HEK293 (cell line): Measurements from ENCODE around the gene NPFF.

Experiments used
- CTCF ChIA-PET: fragments of 350-600 bp; formaldehyde crosslinking; extraction: SDS; loops from one replicate; lab custom pipeline; 2021; ENCODE audit warnings: antibody characterized with exemption; lab: Yijun Ruan, JAX
- POLR2A ChIA-PET: fragments of 300-600 bp; formaldehyde crosslinking; extraction: SDS; loops from one replicate; lab custom pipeline; 2020; ENCODE audit warnings: antibody characterized with exemption, inconsistent platforms; lab: Yijun Ruan, JAX
- H3K27ac ChIP-seq: fragments of 200-500 bp; sonication (Bioruptor generic); 2 replicates; pipeline ENCODE4 v1.5.1; 2014; ENCODE audit warnings: low read depth, low read length, control low read depth, inconsistent platforms; ENCODE audit errors: extremely low read depth
- H3K36me3 ChIP-seq, 2 experiments: fragments of 200-500 bp in 1 of 2; sonication (Bioruptor generic) in 1 of 2; 1 replicate in 1 of 2; 2 replicates in 1 of 2; pipeline ENCODE4 v1.5.1; 2014 to 2017; ENCODE audit warnings: inconsistent platforms in 2 of 2, low read length in 2 of 2; ENCODE audit not compliant: control insufficient read depth in 2 of 2, insufficient read depth in 1 of 2
- H3K4me1 ChIP-seq: fragments of 200-500 bp; sonication (Bioruptor generic); 2 replicates; pipeline ENCODE4 v1.5.1; 2014; ENCODE audit warnings: mild to moderate bottlenecking, low read length, inconsistent platforms; ENCODE audit not compliant: control insufficient read depth, insufficient read depth
- H3K4me3 ChIP-seq: 2 replicates; pipeline ENCODE4 v1.5.1; 2011; ENCODE audit warnings: low read depth, mild to moderate bottlenecking, control low read depth, low read length, moderate library complexity
- H3K9me3 ChIP-seq: fragments of 200-500 bp; sonication (Bioruptor generic); 2 replicates; pipeline ENCODE4 v1.5.1; 2014; ENCODE audit warnings: low read depth, low read length, inconsistent platforms; ENCODE audit not compliant: control insufficient read depth, insufficient read depth
- EGR2 ChIP-seq: fragments of 450-650 bp; formaldehyde crosslinking; IDR thresholded peaks from 2 replicates; pipeline ENCODE4 v1.5.1; 2016; ENCODE audit warnings: low read depth, missing biosample characterization, missing genetic modification characterization
- SCRT1 ChIP-seq: fragments of 450-650 bp; formaldehyde crosslinking; IDR thresholded peaks from 2 replicates; pipeline ENCODE4 v1.5.1; 2016; ENCODE audit warnings: missing biosample characterization, missing genetic modification characterization, borderline replicate concordance
- TRIM28 ChIP-seq: IDR thresholded peaks from 2 replicates; pipeline ENCODE4 v1.6.1; 2011; ENCODE audit warnings: low read length, control low read depth, borderline replicate concordance
- ZEB2 ChIP-seq: fragments of 450-650 bp; formaldehyde crosslinking; IDR thresholded peaks from 2 replicates; pipeline ENCODE4 v1.5.1; 2016; ENCODE audit warnings: missing biosample characterization, missing genetic modification characterization
- ZFP69B ChIP-seq: fragments of 450-650 bp; formaldehyde crosslinking; IDR thresholded peaks from 2 replicates; pipeline ENCODE4 v1.5.1; 2016; ENCODE audit warnings: missing biosample characterization, missing genetic modification characterization
- ZNF140 ChIP-seq: fragments of 450-650 bp; formaldehyde crosslinking; IDR thresholded peaks from 2 replicates; pipeline ENCODE4 v1.5.1; 2016; ENCODE audit warnings: missing biosample characterization, missing genetic modification characterization
- ZNF174 ChIP-seq: fragments of 450-650 bp; formaldehyde crosslinking; IDR thresholded peaks from 2 replicates; pipeline ENCODE4 v1.5.0; 2017; ENCODE audit warnings: missing biosample characterization, mild to moderate bottlenecking, missing genetic modification characterization
- ZNF202 ChIP-seq: fragments of 450-650 bp; formaldehyde crosslinking; IDR thresholded peaks from 2 replicates; pipeline ENCODE4 v1.5.1; 2016; ENCODE audit warnings: missing biosample characterization, missing genetic modification characterization, borderline replicate concordance
- ZNF354C ChIP-seq: fragments of 450-650 bp; formaldehyde crosslinking; IDR thresholded peaks from 2 replicates; pipeline ENCODE4 v1.5.1; 2016; ENCODE audit warnings: missing biosample characterization, missing genetic modification characterization, low read depth, borderline replicate concordance
- ZNF366 ChIP-seq: fragments of 450-650 bp; formaldehyde crosslinking; conservative IDR thresholded peaks from 2 replicates; pipeline ENCODE4 v1.5.1; 2016; ENCODE audit warnings: missing biosample characterization, missing genetic modification characterization
- ZNF423 ChIP-seq: fragments of 450-650 bp; formaldehyde crosslinking; IDR thresholded peaks from 2 replicates; pipeline ENCODE4 v1.5.1; 2016; ENCODE audit warnings: missing biosample characterization, missing genetic modification characterization
- ZNF473 ChIP-seq: fragments of 450-650 bp; formaldehyde crosslinking; IDR thresholded peaks from 2 replicates; pipeline ENCODE4 v1.5.1; 2017; ENCODE audit warnings: missing biosample characterization, missing genetic modification characterization
- ZNF514 ChIP-seq: fragments of 450-650 bp; formaldehyde crosslinking; IDR thresholded peaks from 2 replicates; pipeline ENCODE4 v1.5.1; 2016; ENCODE audit warnings: missing biosample characterization, missing genetic modification characterization
- ZNF530 ChIP-seq: fragments of 450-650 bp; formaldehyde crosslinking; IDR thresholded peaks from 2 replicates; pipeline ENCODE4 v1.5.1; 2016; ENCODE audit warnings: low read depth, missing biosample characterization, missing genetic modification characterization
- ZXDB ChIP-seq: fragments of 450-650 bp; formaldehyde crosslinking; IDR thresholded peaks from 2 replicates; pipeline ENCODE4 v1.5.1; 2016; ENCODE audit warnings: missing biosample characterization, missing genetic modification characterization
- TF ChIP-seq, protein P1 (sequence below): fragments of 450-650 bp; formaldehyde crosslinking; IDR thresholded peaks from 2 replicates; pipeline ENCODE4 v1.5.1; 2016; ENCODE audit warnings: missing biosample characterization, missing genetic modification characterization
- TF ChIP-seq, protein P2 (sequence below): fragments of 450-650 bp; formaldehyde crosslinking; IDR thresholded peaks from 2 replicates; pipeline ENCODE4 v1.5.1; 2016; ENCODE audit warnings: missing biosample characterization, missing genetic modification characterization, borderline replicate concordance
- TF ChIP-seq, protein P3 (sequence below): fragments of 450-650 bp; formaldehyde crosslinking; IDR thresholded peaks from 2 replicates; pipeline ENCODE4 v1.5.1; 2017; ENCODE audit warnings: missing biosample characterization, missing genetic modification characterization
- TF ChIP-seq, protein P4 (sequence below): fragments of 450-650 bp; formaldehyde crosslinking; IDR thresholded peaks from 2 replicates; pipeline ENCODE4 v1.5.1; 2016; ENCODE audit warnings: missing biosample characterization, missing genetic modification characterization

The NPFF gene

DNA sequence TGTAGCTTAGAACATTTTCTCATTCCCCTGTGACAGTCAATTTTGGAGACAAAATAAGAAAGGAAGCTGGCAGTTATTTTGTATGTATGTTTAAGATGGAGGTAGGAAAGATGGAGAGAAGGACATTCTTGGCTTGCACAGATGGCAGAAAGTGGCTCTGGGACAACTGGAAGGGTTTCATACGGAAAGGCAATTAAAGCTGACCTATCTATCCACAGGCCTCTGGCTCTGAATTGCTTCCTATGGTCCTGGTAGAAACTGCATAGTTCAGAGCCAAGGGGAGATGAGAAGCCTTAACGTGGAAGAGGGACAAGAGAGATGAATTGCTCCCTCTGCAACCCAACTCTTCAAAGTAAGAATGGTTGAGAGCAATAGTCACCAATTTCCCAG lies 8.0 kb upstream of the NPFF start:
- TF ChIP-seq SCRT1 (tag by site-specific recombination), result no peak
- TF ChIP-seq ZNF473 (tag by site-specific recombination), result no peak
- TF ChIP-seq ZNF174 (tag by site-specific recombination), result no peak
- TF ChIP-seq, protein P1, sequence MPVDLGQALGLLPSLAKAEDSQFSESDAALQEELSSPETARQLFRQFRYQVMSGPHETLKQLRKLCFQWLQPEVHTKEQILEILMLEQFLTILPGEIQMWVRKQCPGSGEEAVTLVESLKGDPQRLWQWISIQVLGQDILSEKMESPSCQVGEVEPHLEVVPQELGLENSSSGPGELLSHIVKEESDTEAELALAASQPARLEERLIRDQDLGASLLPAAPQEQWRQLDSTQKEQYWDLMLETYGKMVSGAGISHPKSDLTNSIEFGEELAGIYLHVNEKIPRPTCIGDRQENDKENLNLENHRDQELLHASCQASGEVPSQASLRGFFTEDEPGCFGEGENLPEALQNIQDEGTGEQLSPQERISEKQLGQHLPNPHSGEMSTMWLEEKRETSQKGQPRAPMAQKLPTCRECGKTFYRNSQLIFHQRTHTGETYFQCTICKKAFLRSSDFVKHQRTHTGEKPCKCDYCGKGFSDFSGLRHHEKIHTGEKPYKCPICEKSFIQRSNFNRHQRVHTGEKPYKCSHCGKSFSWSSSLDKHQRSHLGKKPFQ (tag by site-specific recombination), result no peak
- no peak for TF ChIP-seq ZNF530 (tag by site-specific recombination)
- TF ChIP-seq ZFP69B (tag by site-specific recombination), result no peak
- no peak for TF ChIP-seq ZEB2
- TF ChIP-seq, protein P2, sequence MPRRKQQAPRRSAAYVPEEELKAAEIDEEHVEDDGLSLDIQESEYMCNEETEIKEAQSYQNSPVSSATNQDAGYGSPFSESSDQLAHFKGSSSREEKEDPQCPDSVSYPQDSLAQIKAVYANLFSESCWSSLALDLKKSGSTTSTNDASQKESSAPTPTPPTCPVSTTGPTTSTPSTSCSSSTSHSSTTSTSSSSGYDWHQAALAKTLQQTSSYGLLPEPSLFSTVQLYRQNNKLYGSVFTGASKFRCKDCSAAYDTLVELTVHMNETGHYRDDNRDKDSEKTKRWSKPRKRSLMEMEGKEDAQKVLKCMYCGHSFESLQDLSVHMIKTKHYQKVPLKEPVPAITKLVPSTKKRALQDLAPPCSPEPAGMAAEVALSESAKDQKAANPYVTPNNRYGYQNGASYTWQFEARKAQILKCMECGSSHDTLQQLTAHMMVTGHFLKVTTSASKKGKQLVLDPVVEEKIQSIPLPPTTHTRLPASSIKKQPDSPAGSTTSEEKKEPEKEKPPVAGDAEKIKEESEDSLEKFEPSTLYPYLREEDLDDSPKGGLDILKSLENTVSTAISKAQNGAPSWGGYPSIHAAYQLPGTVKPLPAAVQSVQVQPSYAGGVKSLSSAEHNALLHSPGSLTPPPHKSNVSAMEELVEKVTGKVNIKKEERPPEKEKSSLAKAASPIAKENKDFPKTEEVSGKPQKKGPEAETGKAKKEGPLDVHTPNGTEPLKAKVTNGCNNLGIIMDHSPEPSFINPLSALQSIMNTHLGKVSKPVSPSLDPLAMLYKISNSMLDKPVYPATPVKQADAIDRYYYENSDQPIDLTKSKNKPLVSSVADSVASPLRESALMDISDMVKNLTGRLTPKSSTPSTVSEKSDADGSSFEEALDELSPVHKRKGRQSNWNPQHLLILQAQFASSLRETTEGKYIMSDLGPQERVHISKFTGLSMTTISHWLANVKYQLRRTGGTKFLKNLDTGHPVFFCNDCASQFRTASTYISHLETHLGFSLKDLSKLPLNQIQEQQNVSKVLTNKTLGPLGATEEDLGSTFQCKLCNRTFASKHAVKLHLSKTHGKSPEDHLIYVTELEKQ (tag by site-specific recombination), result no peak
- no peak for TF ChIP-seq EGR2 (tag by site-specific recombination)
- TF ChIP-seq ZNF514 (tag by site-specific recombination), result no peak
- no peak for TF ChIP-seq ZNF354C (tag by site-specific recombination)
- TF ChIP-seq ZNF423 (tag by site-specific recombination), result no peak
- no peak for TF ChIP-seq ZNF140 (tag by site-specific recombination)
- no peak for TF ChIP-seq ZNF202 (tag by site-specific recombination)
- TF ChIP-seq ZXDB, result no peak
- TF ChIP-seq, protein P3, sequence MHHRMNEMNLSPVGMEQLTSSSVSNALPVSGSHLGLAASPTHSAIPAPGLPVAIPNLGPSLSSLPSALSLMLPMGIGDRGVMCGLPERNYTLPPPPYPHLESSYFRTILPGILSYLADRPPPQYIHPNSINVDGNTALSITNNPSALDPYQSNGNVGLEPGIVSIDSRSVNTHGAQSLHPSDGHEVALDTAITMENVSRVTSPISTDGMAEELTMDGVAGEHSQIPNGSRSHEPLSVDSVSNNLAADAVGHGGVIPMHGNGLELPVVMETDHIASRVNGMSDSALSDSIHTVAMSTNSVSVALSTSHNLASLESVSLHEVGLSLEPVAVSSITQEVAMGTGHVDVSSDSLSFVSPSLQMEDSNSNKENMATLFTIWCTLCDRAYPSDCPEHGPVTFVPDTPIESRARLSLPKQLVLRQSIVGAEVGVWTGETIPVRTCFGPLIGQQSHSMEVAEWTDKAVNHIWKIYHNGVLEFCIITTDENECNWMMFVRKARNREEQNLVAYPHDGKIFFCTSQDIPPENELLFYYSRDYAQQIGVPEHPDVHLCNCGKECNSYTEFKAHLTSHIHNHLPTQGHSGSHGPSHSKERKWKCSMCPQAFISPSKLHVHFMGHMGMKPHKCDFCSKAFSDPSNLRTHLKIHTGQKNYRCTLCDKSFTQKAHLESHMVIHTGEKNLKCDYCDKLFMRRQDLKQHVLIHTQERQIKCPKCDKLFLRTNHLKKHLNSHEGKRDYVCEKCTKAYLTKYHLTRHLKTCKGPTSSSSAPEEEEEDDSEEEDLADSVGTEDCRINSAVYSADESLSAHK (tag by site-specific recombination), result no peak
- no peak for TF ChIP-seq ZNF366 (tag by site-specific recombination)
- TF ChIP-seq TRIM28, result no peak
- TF ChIP-seq, protein P4, sequence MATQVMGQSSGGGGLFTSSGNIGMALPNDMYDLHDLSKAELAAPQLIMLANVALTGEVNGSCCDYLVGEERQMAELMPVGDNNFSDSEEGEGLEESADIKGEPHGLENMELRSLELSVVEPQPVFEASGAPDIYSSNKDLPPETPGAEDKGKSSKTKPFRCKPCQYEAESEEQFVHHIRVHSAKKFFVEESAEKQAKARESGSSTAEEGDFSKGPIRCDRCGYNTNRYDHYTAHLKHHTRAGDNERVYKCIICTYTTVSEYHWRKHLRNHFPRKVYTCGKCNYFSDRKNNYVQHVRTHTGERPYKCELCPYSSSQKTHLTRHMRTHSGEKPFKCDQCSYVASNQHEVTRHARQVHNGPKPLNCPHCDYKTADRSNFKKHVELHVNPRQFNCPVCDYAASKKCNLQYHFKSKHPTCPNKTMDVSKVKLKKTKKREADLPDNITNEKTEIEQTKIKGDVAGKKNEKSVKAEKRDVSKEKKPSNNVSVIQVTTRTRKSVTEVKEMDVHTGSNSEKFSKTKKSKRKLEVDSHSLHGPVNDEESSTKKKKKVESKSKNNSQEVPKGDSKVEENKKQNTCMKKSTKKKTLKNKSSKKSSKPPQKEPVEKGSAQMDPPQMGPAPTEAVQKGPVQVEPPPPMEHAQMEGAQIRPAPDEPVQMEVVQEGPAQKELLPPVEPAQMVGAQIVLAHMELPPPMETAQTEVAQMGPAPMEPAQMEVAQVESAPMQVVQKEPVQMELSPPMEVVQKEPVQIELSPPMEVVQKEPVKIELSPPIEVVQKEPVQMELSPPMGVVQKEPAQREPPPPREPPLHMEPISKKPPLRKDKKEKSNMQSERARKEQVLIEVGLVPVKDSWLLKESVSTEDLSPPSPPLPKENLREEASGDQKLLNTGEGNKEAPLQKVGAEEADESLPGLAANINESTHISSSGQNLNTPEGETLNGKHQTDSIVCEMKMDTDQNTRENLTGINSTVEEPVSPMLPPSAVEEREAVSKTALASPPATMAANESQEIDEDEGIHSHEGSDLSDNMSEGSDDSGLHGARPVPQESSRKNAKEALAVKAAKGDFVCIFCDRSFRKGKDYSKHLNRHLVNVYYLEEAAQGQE (tag by site-specific recombination), result no peak
- ChIA-PET CTCF (interaction anchor here (0.8 kb wide), 1 partner anchor 299 kb away, joined by 3 read pairs; no protein-coding TSS in a partner anchor), POLR2A (interaction anchor here (1.2 kb wide), 1 partner anchor 14 kb away, joined by 3 read pairs; the partner anchor contains the start of gene TARBP2)
- Histone ChIP-seq H3K4me3 (no peak overlapping the region), H3K36me3 (peaks cover 17 to 77% of the 10 kb centered on the region in 2 experiments), H3K4me1 (no peaks in the 10 kb centered on the region), H3K27ac (no peak overlapping the region), H3K9me3 (no peaks in the 10 kb centered on the region)
